ENCODE measurements around the gene BNIP5.

DNA sequence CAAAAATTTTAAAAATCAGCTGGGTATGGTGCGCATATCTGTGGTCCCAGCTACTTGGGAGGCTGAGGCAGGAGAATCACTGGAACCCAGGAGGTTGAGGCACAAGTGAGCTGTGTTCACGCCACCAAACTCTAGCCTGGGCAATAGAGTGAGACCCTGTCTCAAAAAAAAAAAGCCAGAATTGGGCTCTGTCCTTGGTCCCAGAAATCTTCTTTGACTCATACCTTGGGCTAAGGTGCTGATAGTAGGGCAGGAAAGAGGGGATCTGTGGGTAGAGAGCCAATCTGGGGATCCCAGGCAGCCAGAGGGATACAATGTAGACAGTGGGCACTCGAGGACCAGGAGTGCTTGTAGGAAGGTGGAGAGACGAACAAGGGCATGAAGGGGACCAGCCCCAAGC, 37.5 kb upstream of the BNIP5 start:
- TF ChIP-seq, protein P1, sequence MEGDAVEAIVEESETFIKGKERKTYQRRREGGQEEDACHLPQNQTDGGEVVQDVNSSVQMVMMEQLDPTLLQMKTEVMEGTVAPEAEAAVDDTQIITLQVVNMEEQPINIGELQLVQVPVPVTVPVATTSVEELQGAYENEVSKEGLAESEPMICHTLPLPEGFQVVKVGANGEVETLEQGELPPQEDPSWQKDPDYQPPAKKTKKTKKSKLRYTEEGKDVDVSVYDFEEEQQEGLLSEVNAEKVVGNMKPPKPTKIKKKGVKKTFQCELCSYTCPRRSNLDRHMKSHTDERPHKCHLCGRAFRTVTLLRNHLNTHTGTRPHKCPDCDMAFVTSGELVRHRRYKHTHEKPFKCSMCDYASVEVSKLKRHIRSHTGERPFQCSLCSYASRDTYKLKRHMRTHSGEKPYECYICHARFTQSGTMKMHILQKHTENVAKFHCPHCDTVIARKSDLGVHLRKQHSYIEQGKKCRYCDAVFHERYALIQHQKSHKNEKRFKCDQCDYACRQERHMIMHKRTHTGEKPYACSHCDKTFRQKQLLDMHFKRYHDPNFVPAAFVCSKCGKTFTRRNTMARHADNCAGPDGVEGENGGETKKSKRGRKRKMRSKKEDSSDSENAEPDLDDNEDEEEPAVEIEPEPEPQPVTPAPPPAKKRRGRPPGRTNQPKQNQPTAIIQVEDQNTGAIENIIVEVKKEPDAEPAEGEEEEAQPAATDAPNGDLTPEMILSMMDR (IDR thresholded peaks at IDR 0.05): no peak
- TF ChIP-seq POLR2AphosphoS5 (IDR thresholded peaks at IDR 0.05): no peak
